ENCODE measurements around the gene TATDN2. TPM values are rescaled to one million over a fixed set of nuclear protein-coding genes. Genes with fewer than 3 reads are reported as not detected.
A peak's percentile ranks its signal among the peaks of the same experiment; 100 is the strongest.

Gene TATDN2
- total RNA-seq, 1 experiment from 2014 or later = 30.4 TPM

DNA sequence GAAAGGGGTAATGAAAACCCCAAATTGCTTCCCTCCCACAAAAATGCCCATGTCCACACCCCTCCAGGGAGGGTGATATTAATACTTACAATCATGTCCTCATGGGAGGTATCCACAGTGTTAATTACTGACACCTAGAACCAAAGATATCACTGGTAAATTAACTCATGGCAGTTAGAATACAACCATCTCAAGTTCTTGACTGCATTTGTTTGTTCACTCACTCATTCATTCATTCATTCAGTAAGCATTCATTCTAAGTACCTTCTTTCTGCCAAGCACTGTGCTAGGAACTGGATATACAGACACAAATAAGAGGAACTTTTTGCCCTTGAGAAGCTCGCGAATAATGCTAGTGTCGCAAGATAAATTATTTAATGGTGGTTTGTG, 69.7 kb downstream of the TATDN2 start:
- no peaks in the 10 kb centered on the region for H3K9me3 ChIP-seq (ENCODE audit: control insufficient read depth, insufficient read depth, low read depth, low read length)
- no peaks in the 10 kb centered on the region for H3K27me3 ChIP-seq (ENCODE audit: control insufficient read depth, insufficient read depth, low read length)
- no peak for DNase-seq (ENCODE audit: low read depth, low spot score)
- CTCF ChIA-PET = no interaction called here
- intact Hi-C loops (cut with micrococcal nuclease; ENCODE audit: unreplicated experiment) (no loop called here), in situ Hi-C loops (cut with HindIII; ENCODE audit: low pct_unique_long_range_greater_than_20kb, low sequenced_read_pairs) (no loop called here)
- TF ChIP-seq, protein P1, sequence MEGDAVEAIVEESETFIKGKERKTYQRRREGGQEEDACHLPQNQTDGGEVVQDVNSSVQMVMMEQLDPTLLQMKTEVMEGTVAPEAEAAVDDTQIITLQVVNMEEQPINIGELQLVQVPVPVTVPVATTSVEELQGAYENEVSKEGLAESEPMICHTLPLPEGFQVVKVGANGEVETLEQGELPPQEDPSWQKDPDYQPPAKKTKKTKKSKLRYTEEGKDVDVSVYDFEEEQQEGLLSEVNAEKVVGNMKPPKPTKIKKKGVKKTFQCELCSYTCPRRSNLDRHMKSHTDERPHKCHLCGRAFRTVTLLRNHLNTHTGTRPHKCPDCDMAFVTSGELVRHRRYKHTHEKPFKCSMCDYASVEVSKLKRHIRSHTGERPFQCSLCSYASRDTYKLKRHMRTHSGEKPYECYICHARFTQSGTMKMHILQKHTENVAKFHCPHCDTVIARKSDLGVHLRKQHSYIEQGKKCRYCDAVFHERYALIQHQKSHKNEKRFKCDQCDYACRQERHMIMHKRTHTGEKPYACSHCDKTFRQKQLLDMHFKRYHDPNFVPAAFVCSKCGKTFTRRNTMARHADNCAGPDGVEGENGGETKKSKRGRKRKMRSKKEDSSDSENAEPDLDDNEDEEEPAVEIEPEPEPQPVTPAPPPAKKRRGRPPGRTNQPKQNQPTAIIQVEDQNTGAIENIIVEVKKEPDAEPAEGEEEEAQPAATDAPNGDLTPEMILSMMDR (IDR thresholded peaks at IDR 0.05) = no peak
- TF ChIP-seq POLR2AphosphoS5 (IDR thresholded peaks at IDR 0.05; ENCODE audit: low read depth, low read length) (no peak), SIN3A (IDR thresholded peaks at IDR 0.05; ENCODE audit: borderline replicate concordance, insufficient read depth, low read depth, low read length) (no peak), TCF7L2 (IDR thresholded peaks at IDR 0.05; ENCODE audit: low read depth, low read length) (no peak)
- TF ChIP-seq, protein P2, sequence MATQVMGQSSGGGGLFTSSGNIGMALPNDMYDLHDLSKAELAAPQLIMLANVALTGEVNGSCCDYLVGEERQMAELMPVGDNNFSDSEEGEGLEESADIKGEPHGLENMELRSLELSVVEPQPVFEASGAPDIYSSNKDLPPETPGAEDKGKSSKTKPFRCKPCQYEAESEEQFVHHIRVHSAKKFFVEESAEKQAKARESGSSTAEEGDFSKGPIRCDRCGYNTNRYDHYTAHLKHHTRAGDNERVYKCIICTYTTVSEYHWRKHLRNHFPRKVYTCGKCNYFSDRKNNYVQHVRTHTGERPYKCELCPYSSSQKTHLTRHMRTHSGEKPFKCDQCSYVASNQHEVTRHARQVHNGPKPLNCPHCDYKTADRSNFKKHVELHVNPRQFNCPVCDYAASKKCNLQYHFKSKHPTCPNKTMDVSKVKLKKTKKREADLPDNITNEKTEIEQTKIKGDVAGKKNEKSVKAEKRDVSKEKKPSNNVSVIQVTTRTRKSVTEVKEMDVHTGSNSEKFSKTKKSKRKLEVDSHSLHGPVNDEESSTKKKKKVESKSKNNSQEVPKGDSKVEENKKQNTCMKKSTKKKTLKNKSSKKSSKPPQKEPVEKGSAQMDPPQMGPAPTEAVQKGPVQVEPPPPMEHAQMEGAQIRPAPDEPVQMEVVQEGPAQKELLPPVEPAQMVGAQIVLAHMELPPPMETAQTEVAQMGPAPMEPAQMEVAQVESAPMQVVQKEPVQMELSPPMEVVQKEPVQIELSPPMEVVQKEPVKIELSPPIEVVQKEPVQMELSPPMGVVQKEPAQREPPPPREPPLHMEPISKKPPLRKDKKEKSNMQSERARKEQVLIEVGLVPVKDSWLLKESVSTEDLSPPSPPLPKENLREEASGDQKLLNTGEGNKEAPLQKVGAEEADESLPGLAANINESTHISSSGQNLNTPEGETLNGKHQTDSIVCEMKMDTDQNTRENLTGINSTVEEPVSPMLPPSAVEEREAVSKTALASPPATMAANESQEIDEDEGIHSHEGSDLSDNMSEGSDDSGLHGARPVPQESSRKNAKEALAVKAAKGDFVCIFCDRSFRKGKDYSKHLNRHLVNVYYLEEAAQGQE (IDR thresholded peaks at IDR 0.05; ENCODE audit: insufficient read depth in 1 of 2, low read depth in 2 of 2, low read length in 1 of 2) = no peak
- BruUV-seq (replicated peaks) = no TSS peak
- POLR2A ChIA-PET = no interaction called here
- no peak overlapping the region for H3K27ac ChIP-seq (ENCODE audit: low read length)
- no peak for ATAC-seq
- peaks cover 4% of the 10 kb centered on the region; the same call in 1 of the 2 replicates for H3K4me1 ChIP-seq (ENCODE audit: control insufficient read depth, insufficient read depth, low read length)
- peaks cover 13% of the 10 kb centered on the region for H3K36me3 ChIP-seq (ENCODE audit: control insufficient read depth, insufficient read depth, low read length)
- no peak overlapping the region for H3K4me3 ChIP-seq (ENCODE audit: low read depth in 2 of 2, low read length in 2 of 2)

DNA sequence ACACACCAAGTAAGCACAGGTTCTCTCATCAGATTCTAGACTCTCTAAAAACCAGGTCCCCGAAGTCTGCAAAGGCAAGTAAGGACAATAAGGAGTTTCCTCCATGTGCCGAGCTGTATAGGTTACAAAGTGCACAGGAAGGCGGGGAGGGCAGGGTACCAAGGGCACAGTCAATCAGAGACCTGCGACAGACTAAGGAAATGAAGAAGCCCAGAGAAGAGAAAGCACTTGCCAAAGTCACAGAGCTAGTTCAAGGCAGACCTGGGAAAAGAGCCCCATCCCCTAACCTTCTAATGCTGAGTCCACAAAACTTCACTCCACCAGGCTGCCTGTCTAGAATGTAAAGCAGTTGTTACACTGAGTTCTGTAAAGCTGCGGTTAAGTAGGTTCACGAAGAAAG, 71.0 kb downstream of the TATDN2 start:
- TSS peak; percentile 74 for BruUV-seq (replicated peaks)
- H3K4me1 ChIP-seq (ENCODE audit: control insufficient read depth, insufficient read depth, low read length) = peaks cover 4% of the 10 kb centered on the region; the same call in 1 of the 2 replicates
- DNase-seq (ENCODE audit: low read depth, low spot score) = no peak
- H3K4me3 ChIP-seq (ENCODE audit: low read depth in 2 of 2, low read length in 2 of 2) = peak overlapping the region; percentile 12 to 18; a peak in 2 of 4 replicates
- H3K27me3 ChIP-seq (ENCODE audit: control insufficient read depth, insufficient read depth, low read length) = no peaks in the 10 kb centered on the region
- ChIA-PET POLR2A (no interaction called here), CTCF (no interaction called here)
- no peaks in the 10 kb centered on the region for H3K9me3 ChIP-seq (ENCODE audit: control insufficient read depth, insufficient read depth, low read depth, low read length)
- ATAC-seq = no peak
- intact Hi-C loops (cut with micrococcal nuclease; ENCODE audit: unreplicated experiment) (no loop called here), in situ Hi-C loops (cut with HindIII; ENCODE audit: low pct_unique_long_range_greater_than_20kb, low sequenced_read_pairs) (no loop called here)
- H3K36me3 ChIP-seq (ENCODE audit: control insufficient read depth, insufficient read depth, low read length) = peaks cover 13% of the 10 kb centered on the region
- TF ChIP-seq, protein P2 (IDR thresholded peaks at IDR 0.05; ENCODE audit: insufficient read depth in 1 of 2, low read depth in 2 of 2, low read length in 1 of 2) = no peak
- TF ChIP-seq, protein P1 (IDR thresholded peaks at IDR 0.05) = no peak
- H3K27ac ChIP-seq (ENCODE audit: low read length) = no peak overlapping the region
